Measurements from ENCODE around the gene MAPKAP1. TPM values are rescaled to one million over a fixed set of nuclear protein-coding genes. Genes with fewer than 3 reads are reported as not detected.
"Not testable (repeated sequence)": the region's sequence is repeated elsewhere in the genome, so short reads cannot be mapped to it uniquely, and the experiment has no call there.

The MAPKAP1 gene
- total RNA-seq, 1 donor from 2014 or later = 52.2 TPM

DNA sequence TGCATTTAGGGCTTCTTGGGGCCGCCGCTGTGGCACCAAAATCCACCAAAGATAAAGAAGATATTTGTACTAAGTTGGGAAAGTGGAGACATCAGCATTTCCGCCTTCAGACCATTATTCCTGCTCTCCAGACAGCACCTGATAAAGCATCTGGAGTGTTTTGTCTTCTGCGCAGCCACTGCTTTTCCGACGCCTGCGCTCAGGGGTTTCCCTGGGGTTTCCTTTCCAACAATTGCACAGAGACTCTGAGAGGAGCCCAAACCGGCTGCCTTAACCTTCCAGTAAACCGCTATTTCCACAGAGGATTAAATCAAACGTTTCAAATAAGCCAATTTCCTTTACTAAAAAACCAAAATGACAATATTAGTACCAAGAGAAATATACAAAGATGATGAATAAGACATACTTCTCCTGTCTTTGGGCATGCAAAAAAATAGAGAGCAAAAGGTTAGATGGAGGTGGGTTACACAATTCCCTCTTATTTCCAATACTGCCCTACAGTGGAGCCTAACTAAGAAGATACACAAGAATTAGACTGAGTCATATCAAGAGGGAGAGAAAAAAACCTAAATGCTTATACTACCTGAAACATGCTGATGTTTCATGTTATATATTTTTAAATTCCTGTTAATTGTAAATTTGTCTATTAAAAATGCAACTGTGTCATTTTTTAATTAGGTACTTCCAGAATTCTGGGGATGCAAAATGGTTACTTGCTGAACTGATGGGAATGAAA is 98.4 kb downstream of the MAPKAP1 start:
- peak in 1 of 2 donors; percentile 70 for DNase-seq (ENCODE audit: low read depth in 2 of 2)

DNA sequence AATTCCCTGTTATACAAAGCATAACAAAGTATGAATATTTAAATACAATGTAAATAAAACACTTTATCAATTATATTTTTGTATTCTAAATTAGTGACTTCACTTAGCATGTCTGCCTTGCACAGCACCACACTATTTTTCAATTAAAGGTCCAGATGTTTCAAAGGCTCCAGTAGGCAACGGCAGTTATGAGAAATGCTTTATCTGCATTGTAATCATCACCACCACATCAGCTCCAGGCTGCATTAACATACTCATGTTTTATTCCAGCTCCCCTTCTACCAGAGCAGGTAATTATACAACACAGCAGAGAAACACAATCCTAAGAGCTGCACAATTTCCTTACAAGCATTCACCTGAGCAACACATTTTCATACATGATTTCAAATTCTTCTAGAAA is 102.8 kb downstream of the MAPKAP1 start:
- DNase-seq (ENCODE audit: low read depth in 2 of 2) = no peak

DNA sequence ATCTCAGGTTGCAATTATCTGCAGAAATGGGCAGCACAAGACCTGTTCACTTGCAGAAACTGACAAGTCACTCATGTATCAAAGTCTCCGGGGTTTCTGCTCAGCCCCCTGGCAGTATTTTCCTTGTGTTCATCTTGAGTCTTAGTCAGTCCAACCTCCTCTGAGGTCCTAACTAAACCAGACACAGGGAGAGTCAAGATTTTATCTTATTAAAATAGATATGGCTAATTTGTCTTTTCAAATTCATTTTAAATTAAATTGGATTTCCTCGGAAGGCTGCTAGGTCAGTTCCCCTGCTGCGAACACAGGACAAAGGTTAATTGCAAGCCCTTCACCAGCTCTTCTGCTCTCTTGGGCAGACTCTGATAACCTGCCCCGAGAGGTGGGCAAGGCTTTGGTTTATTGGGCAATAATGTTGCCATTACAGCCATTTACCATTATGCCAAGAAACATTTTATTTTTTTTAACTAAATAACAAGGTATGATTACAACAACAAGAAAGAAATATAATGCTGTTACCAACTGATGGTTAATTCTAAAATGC is 103.5 kb downstream of the MAPKAP1 start:
- DNase-seq (ENCODE audit: low read depth in 2 of 2) = no peak

DNA sequence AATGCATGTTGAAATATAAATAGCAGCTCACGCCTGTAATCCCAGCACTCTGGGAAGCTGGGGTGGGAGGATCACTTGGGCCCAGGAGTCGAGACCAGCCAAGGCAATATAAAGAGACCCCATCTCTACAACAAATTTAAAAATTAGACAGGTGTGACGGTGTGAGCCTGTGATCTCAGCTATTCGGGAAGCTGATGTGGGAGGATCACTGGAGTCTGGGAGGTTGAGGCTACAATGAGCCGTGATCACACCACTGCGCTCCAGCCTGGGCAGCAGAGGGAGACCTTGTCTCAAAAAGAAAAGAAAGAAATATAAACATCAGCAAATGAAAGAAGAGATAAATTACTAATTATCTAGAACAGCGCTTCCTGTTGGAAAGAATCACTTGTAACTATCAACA is 105.0 kb downstream of the MAPKAP1 start:
- no peak for DNase-seq (ENCODE audit: low read depth in 2 of 2)

DNA sequence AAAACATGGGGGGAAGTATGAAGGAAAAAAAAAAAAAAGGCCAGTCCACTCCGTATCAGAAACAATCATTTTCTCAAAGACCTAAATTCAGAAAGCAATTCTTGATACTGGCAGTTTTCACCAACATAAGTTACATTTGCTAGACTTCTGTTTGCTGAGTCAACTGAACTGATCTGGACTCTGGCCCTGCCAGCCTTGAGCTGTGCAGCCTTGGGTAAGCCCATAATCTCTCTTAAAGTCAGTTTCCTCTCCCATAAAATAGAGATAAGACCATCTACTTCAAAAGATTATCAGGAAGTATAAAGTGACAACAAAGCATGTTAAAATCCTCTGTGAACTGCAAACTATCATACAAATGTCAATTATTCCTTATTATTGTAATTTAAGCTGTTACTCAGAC is 106.8 kb downstream of the MAPKAP1 start:
- DNase-seq (ENCODE audit: low read depth in 2 of 2) = no peak

DNA sequence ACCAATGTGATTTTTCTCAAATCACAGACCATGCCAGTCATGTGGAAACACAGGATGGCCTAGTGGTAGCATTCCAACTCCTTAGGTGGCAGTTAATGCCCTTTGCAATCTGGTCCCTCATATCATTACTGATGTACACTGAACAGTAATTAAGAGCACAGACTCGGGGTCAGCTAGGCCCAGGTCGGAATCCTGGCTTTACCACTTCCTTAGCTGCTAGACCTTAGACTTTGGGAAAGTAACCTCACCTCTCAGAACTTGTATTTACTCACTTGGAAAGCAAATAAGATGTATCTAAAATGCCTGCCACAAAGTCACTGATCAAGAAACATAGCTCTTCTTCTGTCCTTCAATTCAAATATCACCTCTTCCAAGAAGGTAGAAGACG is 112.8 kb downstream of the MAPKAP1 start:
- DNase-seq (ENCODE audit: low read depth in 2 of 2) = no peak

DNA sequence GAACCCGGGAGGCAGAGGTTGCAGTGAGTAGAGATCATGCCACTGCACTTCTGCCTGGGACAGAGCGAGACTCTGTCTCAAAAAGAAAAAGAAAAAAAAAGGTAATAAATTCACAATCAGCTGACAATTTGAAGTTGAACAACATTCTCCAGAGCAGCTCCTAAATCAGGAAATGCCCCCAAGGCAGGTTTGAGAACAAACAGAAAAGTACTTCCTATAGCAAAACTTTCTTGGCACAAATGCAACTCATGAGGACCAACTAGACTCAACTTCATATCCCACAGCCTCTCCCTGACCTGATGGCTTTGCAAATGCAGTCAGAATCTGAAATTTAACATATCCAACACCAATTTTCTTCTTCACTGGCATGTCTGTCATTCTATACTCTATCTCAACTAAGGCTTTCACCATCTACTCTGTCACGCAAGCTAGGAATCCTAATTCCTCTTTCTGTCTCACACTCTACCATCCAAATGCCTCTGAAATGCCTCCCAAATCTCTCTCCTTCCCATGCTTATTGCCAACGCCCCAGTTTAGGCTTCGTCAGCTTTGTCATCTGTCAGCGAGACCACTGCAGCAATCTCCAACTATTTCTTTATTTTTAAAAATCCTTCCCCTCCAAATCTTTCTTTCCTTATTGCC is 113.3 kb downstream of the MAPKAP1 start:
- DNase-seq (ENCODE audit: low read depth in 2 of 2) = peak in 1 of 2 donors; percentile 36

DNA sequence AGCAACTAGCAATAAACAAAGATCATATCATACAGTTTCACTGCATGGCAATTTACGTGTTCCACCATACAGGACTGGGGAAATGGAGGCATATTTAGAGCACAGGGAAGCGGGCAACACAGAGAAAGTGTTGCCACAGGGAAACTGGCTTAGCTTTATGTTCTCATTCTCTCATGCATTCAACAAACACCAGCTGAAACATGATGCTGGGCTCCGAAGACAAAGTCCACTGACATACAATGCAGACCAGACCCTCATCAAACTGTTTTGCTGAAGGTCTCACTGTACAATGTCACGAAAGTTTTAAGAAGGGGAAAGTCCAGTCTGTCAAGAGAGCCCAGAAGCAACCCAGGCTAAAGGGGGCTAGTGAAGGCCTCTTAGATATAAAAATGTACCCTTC is 115.1 kb downstream of the MAPKAP1 start:
- no peak for DNase-seq (ENCODE audit: low read depth in 2 of 2)

DNA sequence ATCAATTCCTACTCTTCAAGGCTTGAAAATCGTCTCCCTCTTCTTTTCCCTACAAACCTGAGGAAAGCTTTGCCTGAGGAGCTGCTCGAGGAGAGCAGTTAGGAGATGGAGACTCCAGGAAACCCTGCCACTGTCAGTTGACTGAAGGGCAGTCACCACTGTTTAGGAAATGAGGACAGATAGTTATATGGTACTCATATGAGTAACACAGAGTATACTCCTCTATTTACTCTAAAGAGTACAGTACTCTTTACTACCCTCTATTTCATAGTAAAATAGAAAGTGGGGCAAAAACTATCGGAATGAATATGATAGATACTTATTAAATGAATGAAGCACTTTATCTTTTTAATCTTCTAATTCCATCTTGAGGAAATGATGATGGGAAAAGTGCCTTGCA is 115.8 kb downstream of the MAPKAP1 start:
- DNase-seq (ENCODE audit: low read depth in 2 of 2) = no peak

DNA sequence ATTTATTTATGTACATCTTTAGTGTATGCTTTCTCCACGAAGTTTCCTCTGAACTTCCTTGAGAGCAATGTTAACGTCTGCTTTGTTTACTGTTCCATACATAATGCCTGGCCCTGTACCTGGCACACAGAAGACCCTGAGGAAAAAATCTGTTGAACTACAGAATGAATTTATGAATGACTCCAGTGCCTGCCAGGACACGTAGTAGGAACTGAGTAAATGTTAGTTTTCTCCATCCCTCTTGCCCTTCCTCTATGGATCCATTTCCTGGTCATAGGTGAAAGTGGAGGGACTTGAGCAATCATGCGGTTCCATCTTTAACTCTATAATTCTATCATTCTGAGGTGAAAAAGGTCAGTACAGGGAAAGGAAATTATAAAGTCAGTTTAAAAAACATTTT is 117.7 kb downstream of the MAPKAP1 start:
- DNase-seq (ENCODE audit: low read depth in 2 of 2) = no peak

DNA sequence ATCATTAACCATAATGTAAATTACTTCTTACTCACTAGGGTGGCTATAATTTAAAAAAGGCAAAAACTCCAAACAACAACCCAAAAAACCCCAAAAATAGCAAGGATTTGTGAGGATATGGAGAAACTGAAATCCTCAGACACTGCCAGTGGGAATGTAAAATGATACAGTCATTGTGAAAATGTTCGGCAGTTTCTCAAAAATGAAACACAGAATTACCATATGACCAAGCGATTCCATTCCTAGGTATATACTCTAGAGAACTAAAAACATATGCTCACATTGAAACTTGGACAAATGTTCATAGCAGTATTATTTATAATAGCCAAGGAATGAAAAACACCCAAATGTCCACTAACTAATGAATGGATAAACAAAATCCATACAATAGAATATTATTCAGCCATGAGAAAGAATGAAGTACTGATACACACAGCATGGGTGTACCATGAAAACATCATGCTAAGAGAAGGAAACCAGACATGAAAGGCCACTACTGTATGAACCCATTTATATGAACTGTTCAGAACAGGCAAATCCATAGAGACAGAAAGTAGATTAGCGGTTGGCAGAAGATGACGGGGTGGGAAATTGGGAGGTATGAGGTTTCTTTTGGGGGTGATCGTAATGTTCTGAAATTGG is 119.1 kb downstream of the MAPKAP1 start:
- no peak for DNase-seq (ENCODE audit: low read depth in 2 of 2)

DNA sequence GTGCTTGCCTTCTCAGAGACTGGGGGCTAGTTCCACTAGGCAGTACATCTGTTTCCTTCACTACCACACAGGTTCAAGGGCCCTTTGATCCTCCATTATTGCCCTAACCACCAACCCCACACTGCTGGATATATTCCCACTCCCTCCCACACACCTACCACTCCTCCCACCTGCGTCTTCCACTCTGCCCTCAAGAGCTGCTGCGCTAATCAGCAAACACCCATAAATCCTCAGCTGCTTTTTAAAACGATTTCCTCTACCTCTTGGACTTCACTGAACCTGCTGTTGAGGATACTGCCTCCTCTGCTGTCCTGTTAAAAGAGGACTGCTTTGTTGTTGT is 120.9 kb downstream of the MAPKAP1 start:
- no peak for DNase-seq (ENCODE audit: low read depth in 2 of 2)

DNA sequence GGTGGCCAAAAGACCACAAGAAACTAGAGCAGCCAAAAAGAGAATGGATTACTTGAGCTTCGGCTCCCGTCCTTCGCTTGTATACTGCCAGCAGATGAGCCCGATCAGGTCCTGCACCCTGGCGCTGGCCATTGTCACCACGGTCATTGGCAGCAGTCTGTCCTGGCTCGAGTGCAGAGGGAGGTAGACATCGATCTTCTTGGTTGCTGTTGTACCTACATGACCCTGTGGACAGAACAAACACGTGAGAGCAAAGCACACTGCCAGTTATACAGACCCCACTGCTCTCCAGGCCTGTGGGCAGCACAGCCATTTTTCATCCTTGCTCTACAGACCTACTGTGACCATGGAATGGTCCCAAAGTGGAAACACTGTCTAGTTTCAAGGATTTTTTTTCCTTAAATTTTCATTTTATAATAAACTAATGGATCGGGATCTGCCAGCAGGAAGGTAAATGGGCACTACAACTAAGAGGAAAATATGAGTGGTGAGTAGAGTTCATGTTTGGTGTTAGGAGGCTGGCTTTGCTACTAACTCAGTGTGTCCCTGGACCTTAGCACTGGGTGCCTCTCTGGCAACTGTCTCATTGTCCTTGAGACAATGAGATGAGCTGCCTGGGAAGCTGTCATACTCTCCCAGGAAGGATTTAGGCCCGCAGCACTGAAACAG is 121.4 kb downstream of the MAPKAP1 start:
- DNase-seq (ENCODE audit: low read depth in 2 of 2) = no peak

DNA sequence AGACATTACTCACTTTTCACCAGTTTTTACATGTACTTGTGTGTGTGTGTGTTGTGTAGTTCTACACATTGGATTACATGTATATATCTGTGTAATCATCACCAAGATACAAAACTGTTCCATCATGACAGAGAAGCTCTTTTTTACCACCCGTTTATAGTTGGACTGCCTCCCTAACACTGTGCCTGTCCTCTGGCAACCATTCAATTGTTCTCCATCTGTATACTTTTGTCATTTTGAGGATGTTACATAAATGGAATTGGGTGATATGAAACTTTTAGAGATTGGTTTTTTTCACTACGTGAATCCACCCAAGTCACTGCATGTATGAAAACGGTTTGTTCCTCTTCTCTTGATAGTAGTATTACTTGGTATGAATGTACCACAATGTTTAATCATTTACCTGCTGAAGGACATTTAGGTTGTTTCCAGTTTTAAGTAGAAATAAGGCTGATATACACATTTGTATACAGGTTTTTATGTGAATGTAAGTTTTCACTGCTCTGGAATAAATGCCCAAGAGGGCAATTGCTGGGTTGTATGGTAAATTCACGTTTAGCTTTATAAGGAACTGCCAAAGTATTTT is 126.2 kb downstream of the MAPKAP1 start:
- DNase-seq (ENCODE audit: low read depth in 2 of 2) = no peak

DNA sequence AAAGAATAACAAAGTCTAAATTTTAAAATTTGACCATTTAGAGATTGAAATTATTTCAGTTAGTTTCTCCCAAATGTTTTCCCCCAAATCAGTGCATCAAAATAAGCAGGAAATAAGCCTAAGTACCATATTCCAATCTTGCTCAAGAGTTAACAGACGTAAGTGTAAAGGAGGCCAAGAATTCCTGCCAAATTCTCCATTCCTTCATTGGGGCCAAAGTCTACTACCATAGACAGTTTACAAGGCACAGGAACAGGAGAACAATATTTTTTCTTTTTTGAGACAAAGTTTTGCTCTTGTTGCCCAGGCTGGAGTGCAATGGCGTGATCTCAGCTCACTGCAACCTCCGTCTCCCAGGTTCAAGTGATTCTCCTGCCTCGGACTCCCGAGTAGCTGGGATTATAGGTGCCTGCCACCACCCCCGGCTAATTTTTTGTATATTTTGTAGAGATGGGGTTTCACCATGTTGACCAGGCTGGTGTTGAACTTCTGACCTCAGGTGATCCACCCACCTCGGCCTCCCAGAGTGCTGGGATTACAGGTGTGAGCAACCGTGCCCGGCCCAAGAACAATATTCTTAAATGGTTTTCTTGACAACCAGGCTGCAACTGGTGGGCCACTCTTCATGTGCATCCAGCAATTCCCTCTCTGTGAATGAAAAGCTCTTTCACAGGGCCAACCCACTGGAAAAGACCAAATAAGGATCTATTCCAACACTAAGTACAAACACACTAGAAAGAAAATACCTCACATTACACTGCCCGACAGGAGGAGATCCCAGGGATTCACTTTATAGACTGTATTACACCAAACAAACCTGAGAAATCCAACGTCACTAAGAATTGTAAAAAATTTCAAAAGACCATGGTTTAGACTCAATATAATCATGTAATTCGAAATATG is 127.7 kb downstream of the MAPKAP1 start:
- DNase-seq (ENCODE audit: low read depth in 2 of 2) = no peak

DNA sequence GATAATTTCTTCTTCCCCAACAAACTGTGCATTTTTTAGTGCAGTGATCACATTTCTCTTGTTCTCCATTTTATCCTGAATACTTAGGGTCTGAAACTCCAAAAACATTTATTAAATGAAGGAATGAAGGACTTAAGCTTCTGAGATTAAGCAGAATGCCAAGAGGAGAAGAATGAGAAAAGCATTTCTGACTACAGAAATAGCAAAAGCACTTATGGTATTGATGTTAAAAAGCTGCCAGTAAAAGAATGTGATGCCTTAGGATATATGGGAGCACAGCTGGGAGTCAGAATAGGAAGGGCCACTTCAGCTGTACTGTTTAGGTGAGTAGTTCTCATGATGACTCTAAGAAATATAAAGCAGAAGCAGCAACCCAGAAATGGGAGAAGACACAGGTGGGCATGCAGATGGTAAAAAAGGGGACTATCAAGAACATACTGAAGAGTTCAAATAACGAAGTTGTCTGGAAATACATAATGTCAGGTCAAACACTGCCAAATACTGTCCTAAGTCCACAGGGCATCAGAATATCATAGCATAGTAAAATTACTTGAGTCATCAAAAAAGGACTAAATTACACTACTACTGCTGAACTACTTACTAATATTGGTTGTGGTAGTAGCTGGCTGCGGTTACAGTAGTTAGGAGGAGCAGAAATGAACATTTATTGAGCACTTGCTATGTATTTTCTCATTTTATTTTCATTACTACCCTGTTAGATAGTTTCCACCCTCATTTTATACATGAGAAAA is 132.7 kb downstream of the MAPKAP1 start:
- no peak for DNase-seq (ENCODE audit: low read depth in 2 of 2)

DNA sequence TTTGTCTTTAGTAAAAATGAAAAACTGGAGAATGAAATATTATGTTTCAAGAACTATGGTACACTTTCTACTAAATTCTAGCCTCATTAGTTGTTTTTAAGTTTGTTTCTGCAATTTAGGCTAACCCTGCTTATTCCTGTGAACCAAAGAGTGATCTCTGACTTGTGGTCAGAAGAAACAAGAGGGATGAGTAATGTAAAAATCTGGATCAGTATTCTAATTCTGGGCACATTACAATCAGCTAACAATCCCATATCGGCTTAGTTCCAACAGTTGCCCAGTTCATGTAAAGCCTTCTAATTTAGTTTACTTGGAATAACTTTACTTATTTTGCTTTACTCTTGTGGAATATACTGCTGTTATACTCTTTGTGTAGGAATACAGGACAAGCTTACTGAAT is 134.5 kb downstream of the MAPKAP1 start:
- not testable (repeated sequence) for DNase-seq (ENCODE audit: low read depth in 2 of 2)

DNA sequence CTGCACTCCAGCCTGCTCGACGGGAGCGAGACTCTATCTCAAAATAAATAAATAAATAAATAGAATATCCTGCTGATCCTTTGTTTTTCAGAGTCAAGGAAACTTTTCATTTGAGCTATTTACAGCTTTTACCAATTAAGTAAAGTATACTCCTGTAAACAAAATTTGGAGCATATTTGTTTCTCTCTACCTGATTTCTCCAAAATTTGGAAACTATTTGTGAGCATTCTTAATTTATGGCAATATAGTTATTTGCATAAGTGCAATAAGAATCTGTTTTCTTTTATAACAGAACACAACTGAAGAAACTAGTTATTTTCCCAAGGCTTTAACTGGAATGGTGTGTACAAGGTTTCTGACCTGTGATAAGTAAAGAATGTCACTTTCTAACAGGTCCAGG is 135.2 kb downstream of the MAPKAP1 start:
- not testable (repeated sequence) for DNase-seq (ENCODE audit: low read depth in 2 of 2)

DNA sequence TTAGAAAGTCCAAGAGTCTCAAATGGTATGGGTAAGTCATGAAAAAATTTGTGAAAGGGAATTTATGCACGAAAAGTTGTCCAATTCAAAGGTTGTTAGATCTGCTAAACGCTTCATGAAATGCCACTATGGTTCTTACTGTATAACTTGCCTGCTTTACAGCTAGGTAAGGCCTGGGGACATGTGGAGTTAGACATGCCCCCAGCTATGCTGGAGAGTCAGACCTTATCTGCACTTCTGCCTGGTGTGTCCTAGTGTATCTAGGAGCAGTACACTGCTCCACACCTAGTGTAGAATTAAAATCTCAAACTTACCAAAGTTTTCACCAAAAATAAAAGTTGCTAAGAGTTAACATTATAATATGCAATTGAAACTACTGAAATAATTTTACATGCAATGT is 136.8 kb downstream of the MAPKAP1 start:
- DNase-seq (ENCODE audit: low read depth in 2 of 2) = no peak

DNA sequence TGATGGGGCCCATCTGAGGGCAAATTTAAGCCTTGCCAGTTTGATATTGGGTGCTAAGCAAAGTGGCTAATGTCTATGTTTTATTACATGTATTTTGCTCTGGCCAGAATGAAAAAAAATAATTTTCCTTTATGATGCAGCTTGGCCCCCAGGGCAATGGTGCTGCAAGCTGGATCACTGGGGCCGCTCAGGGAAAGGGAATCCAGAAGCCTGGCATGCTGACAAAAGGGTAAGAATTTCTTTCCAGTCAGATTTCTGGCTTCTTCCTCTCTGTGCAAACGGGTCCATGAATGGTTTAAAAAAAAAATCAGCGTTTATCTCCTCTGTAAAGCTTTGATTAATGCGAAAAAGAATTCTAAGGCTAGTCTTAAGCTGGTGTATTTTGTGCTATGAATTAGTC is 138.4 kb downstream of the MAPKAP1 start:
- no peak for DNase-seq (ENCODE audit: low read depth in 2 of 2)
